H7 (cell line): ENCODE results near the gene SUPT4H1. TPM values are rescaled to one million over a fixed set of nuclear protein-coding genes. Genes with fewer than 3 reads are reported as not detected.

Source experiments
- DNase-seq: peaks from one replicate; pipeline ENCODE4 v3.0.0; 2012
- H3K27me3 ChIP-seq: 2 replicates; pipeline ENCODE4 v1.6.0; 2011; ENCODE audit warnings: mild to moderate bottlenecking, low read length; ENCODE audit not compliant: control insufficient read depth, insufficient read depth
- H3K36me3 ChIP-seq: replicated peaks from 2 replicates; pipeline ENCODE4 v1.5.1; 2011; ENCODE audit warnings: low read length; ENCODE audit not compliant: control insufficient read depth, insufficient read depth
- H3K4me3 ChIP-seq: 2 replicates; pipeline ENCODE4 v1.5.1; 2011; ENCODE audit warnings: low read depth, mild to moderate bottlenecking, control low read depth, low read length, moderate library complexity; ENCODE audit not compliant: insufficient read depth
- total RNA-seq: library from RNA; depleted of rRNA; stranded (reverse); fragments of >200 nt; shearing (Covaris generic); gene quantifications from 2 replicates; pipeline ENCODE4 v1.2.3, GENCODE V29; 2014

The SUPT4H1 gene
- total RNA-seq, 1 experiment from 2014 or later, result 91.6 TPM

GRCh38 chr17:58362368-58363014, 10.5 kb upstream of the SUPT4H1 start:
- H3K27me3 ChIP-seq, result no peaks in the 10 kb centered on the region
- no peak overlapping the region for H3K4me3 ChIP-seq
- no peaks in the 10 kb centered on the region for H3K36me3 ChIP-seq
- DNase-seq, result no peak

DNA sequence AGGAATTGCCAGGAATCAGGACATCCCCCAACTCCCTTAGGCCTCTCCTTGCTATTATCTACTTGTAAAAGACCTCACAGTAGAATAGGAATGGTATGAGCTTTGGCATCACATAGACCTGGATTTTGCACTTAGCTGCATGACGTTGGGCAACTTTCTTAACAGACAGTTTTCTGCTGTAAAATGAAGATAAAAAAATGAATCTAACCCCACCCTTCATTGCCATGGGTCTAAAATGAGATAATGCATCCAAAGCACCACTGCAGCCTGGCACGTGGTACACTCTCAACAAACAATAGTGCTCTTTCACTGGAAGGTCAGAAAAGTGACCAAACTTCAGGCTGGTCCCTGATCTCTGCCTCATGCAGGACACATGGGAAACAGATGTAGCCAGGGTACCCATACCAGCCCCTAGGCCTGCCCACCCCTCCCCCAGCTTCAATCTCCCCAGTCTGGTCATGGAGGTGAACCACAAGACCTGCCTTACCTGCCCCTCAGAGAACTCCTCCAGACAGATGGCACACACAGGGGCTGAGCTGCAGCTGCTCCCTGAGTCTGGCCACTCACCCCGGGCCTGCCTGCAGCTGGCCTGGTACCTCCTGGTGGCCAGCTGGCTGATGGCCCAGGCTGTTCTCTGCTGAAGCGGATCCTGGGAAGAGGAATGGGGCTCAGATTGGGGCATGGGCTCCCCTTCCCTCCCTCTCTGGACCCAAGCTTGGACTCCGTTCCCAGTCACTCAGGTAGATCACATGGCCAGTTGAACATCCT, 8.5 kb upstream of the SUPT4H1 start:
- Histone ChIP-seq H3K27me3 (no peaks in the 10 kb centered on the region), H3K4me3 (no peak overlapping the region), H3K36me3 (no peaks in the 10 kb centered on the region)
- DNase-seq, result no peak

GRCh38 chr17:58358408-58359172, 6.6 kb upstream of the SUPT4H1 start:
- DNase-seq, result peak; percentile 64
- H3K4me3 ChIP-seq, result no peak overlapping the region
- no peaks in the 10 kb centered on the region for H3K27me3 ChIP-seq
- H3K36me3 ChIP-seq, result no peaks in the 10 kb centered on the region

DNA sequence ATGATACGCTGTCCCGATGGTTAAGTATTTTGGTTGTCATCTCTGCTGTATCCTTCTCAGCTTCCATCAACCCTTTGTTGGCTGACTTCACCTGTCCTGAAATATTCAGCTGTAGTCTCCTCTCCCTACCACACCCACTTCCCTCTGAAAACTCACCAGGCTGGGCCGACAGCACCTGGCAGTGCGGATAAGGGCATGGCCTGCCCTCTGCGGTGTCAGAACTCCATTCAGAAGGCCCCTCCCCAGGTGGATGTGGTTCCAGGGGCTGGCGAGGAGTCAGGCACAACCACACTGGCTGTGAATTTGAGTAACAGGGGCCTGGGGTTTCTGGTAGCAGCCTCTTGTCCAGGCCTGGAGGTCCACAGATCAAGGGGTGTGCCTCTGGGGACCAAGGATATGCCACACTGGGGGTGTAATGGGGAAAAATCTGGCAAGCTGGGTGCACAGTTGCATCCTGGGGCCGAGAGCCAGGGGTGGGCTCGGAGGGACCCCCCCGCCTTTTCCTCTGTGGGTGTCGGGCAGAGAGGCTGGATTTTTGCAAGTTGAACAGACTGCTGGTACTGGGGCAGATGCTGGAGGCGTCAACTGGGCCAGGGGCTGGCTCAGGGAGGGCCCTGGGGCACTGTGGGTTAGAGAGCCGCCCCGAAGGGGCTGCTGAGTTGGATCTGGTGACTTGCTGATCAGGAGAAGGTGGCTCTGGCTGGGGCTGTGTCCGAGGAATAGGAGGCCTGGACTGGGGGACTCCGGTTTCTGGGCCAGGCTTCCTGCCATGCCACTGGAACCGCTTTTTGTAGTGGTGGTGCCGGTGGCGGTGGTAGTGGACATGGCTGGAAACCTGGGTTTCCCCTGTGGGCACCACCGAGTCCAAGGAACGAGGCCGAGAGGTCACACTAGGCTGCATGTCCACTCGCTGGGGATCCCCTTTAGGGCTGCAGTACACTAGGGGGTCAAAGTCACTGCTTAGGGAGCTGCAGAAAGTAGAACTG, 5.6 kb upstream of the SUPT4H1 start:
- DNase-seq, result no peak
- no peak overlapping the region for H3K4me3 ChIP-seq

DNA sequence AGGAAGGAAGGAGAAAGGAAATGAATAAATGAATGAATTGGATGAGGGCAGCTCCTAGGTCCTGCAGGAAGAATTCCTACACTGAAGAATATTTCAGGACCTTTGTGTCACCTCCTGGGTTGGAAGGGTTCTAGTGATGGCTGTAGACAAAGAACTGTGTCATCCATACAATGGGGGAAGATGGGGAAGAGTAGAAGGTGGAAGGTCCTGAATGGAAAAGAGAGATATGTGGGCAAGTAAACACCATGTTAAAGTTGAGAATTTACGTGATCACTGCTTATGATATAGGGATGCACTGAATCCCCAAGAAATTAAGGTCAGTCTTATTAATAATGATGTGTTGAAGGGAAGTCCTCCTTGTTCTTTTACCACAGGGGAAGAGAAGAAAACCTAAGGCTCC, 4.2 kb upstream of the SUPT4H1 start:
- no peak for DNase-seq
- Histone ChIP-seq H3K4me3 (no peak overlapping the region), H3K36me3 (no peaks in the 10 kb centered on the region)

More for the DNA sequence above, 5.6 kb upstream of the SUPT4H1 start:
- Histone ChIP-seq H3K36me3 (no peaks in the 10 kb centered on the region), H3K27me3 (no peaks in the 10 kb centered on the region)

GRCh38 chr17:58354541-58355216, 2.7 kb upstream of the SUPT4H1 start:
- peaks cover 1% of the 10 kb centered on the region; the same call in 1 of the 2 replicates for H3K36me3 ChIP-seq
- no peaks in the 10 kb centered on the region for H3K27me3 ChIP-seq
- no peak for DNase-seq
- no peak overlapping the region for H3K4me3 ChIP-seq

More for the DNA sequence above, 4.2 kb upstream of the SUPT4H1 start:
- H3K27me3 ChIP-seq, result no peaks in the 10 kb centered on the region

GRCh38 chr17:58353389-58353825, 1.4 kb upstream of the SUPT4H1 start:
- no peak for DNase-seq
- Histone ChIP-seq H3K36me3 (peaks cover 10% of the 10 kb centered on the region), H3K4me3 (no peak overlapping the region), H3K27me3 (no peaks in the 10 kb centered on the region)

GRCh38 chr17:58352596-58353388, 791 bp upstream of the SUPT4H1 start:
- H3K36me3 ChIP-seq, result peaks cover 15% of the 10 kb centered on the region
- peak overlapping the region; percentile 88 for H3K4me3 ChIP-seq
- peak; percentile 75 for DNase-seq
- H3K27me3 ChIP-seq, result no peaks in the 10 kb centered on the region

- no peak for DNase-seq
- no peaks in the 10 kb centered on the region for H3K27me3 ChIP-seq
- peaks cover 24% of the 10 kb centered on the region for H3K36me3 ChIP-seq
- peak overlapping the region; percentile 88 for H3K4me3 ChIP-seq
Observed at GRCh38 chr17:58351182-58351581, 819 bp downstream of the SUPT4H1 start.

DNA sequence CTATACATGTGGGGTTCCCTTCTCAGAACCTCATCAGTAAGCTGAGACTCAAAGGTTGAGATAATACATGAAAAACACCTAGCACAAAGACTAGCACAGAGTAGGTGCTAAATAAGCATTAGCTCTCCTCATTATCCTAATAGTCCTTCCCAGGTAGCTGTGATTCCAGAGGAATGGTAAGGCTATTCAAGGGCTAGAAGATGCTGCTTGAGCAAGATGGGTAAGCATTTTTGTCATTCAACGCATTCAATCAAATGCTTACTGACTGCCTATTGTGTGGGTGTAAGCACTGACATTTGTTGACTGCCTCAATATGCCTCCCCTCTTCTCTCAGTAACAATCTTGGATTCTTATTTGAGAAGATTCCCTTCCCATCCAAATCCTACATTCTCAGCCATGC, 4.0 kb downstream of the SUPT4H1 start:
- DNase-seq, result no peak
- no peak overlapping the region for H3K4me3 ChIP-seq
- peaks cover 36% of the 10 kb centered on the region for H3K36me3 ChIP-seq
- H3K27me3 ChIP-seq, result no peaks in the 10 kb centered on the region

GRCh38 chr17:58345500-58345899, 6.5 kb downstream of the SUPT4H1 start:
- Histone ChIP-seq H3K27me3 (no peaks in the 10 kb centered on the region), H3K36me3 (peaks cover 36% of the 10 kb centered on the region), H3K4me3 (no peak overlapping the region)
- DNase-seq, result no peak

GRCh38 chr17:58344791-58345157, 7.2 kb downstream of the SUPT4H1 start:
- H3K27me3 ChIP-seq, result no peaks in the 10 kb centered on the region
- no peak overlapping the region for H3K4me3 ChIP-seq
- peaks cover 36% of the 10 kb centered on the region for H3K36me3 ChIP-seq
- DNase-seq, result no peak
